Measurements from ENCODE around the gene ZNF609.

Gene ZNF609

GRCh38 chr15:64456634-64457108 is 3.7 kb upstream of the ZNF609 start:
- Histone ChIP-seq H3K27me3 (ENCODE audit: insufficient read depth, low read length) (no peaks in the 10 kb centered on the region), H3K4me3 (ENCODE audit: low read depth, low read length) (no peak overlapping the region), H3K27ac (ENCODE audit: low read depth, low read length) (no peak overlapping the region), H3K79me2 (ENCODE audit: control insufficient read depth, insufficient read depth, low read length, unreplicated experiment) (peaks cover 5% of the 10 kb centered on the region), H2AFZ (ENCODE audit: low read length, unreplicated experiment) (no peak overlapping the region), H3K36me3 (ENCODE audit: insufficient read depth, low read length) (no peaks in the 10 kb centered on the region), H3K4me1 (ENCODE audit: control insufficient read depth, insufficient read depth, low read length, unreplicated experiment) (peaks cover 10% of the 10 kb centered on the region)

GRCh38 chr15:64459066-64459781 is 1.2 kb upstream of the ZNF609 start:
- Histone ChIP-seq H3K36me3 (ENCODE audit: insufficient read depth, low read length) (no peaks in the 10 kb centered on the region), H3K27me3 (ENCODE audit: insufficient read depth, low read length) (no peaks in the 10 kb centered on the region), H3K4me1 (ENCODE audit: control insufficient read depth, insufficient read depth, low read length, unreplicated experiment) (peaks cover 23% of the 10 kb centered on the region), H3K79me2 (ENCODE audit: control insufficient read depth, insufficient read depth, low read length, unreplicated experiment) (peaks cover 31% of the 10 kb centered on the region), H3K27ac (ENCODE audit: low read depth, low read length) (peak overlapping the region; percentile 43; the same call in 1 of the 2 replicates), H2AFZ (ENCODE audit: low read length, unreplicated experiment) (peak overlapping the region; percentile 89), H3K4me3 (ENCODE audit: low read depth, low read length) (peak overlapping the region; percentile 78)

- Histone ChIP-seq H3K27ac (ENCODE audit: low read depth, low read length) (peak overlapping the region; percentile 43), H3K4me1 (ENCODE audit: control insufficient read depth, insufficient read depth, low read length, unreplicated experiment) (peaks cover 28% of the 10 kb centered on the region), H3K79me2 (ENCODE audit: control insufficient read depth, insufficient read depth, low read length, unreplicated experiment) (peaks cover 46% of the 10 kb centered on the region), H3K36me3 (ENCODE audit: insufficient read depth, low read length) (no peaks in the 10 kb centered on the region), H3K27me3 (ENCODE audit: insufficient read depth, low read length) (no peaks in the 10 kb centered on the region), H3K4me3 (ENCODE audit: low read depth, low read length) (peak overlapping the region; percentile 78), H2AFZ (ENCODE audit: low read length, unreplicated experiment) (peak overlapping the region; percentile 8)
Measured at GRCh38 chr15:64460724-64461720, 644 bp downstream of the ZNF609 start.

- peak overlapping the region; percentile 78 for H3K4me3 ChIP-seq (ENCODE audit: low read depth, low read length)
- H3K27me3 ChIP-seq (ENCODE audit: insufficient read depth, low read length): no peaks in the 10 kb centered on the region
- H3K27ac ChIP-seq (ENCODE audit: low read depth, low read length): peak overlapping the region; percentile 40
- peaks cover 28% of the 10 kb centered on the region for H3K4me1 ChIP-seq (ENCODE audit: control insufficient read depth, insufficient read depth, low read length, unreplicated experiment)
- peaks cover 53% of the 10 kb centered on the region for H3K79me2 ChIP-seq (ENCODE audit: control insufficient read depth, insufficient read depth, low read length, unreplicated experiment)
- H2AFZ ChIP-seq (ENCODE audit: low read length, unreplicated experiment): no peak overlapping the region
- H3K36me3 ChIP-seq (ENCODE audit: insufficient read depth, low read length): no peaks in the 10 kb centered on the region
Measured at GRCh38 chr15:64461721-64462162, 1.4 kb downstream of the ZNF609 start.

GRCh38 chr15:64462492-64462891 is 2.1 kb downstream of the ZNF609 start:
- H3K4me3 ChIP-seq (ENCODE audit: low read depth, low read length): no peak overlapping the region
- H3K79me2 ChIP-seq (ENCODE audit: control insufficient read depth, insufficient read depth, low read length, unreplicated experiment): peaks cover 61% of the 10 kb centered on the region
- H3K27ac ChIP-seq (ENCODE audit: low read depth, low read length): no peak overlapping the region
- H3K36me3 ChIP-seq (ENCODE audit: insufficient read depth, low read length): no peaks in the 10 kb centered on the region
- no peaks in the 10 kb centered on the region for H3K27me3 ChIP-seq (ENCODE audit: insufficient read depth, low read length)
- H2AFZ ChIP-seq (ENCODE audit: low read length, unreplicated experiment): no peak overlapping the region
- H3K4me1 ChIP-seq (ENCODE audit: control insufficient read depth, insufficient read depth, low read length, unreplicated experiment): peaks cover 28% of the 10 kb centered on the region

GRCh38 chr15:64464276-64465005 is 4.1 kb downstream of the ZNF609 start:
- Histone ChIP-seq H2AFZ (ENCODE audit: low read length, unreplicated experiment) (no peak overlapping the region), H3K4me1 (ENCODE audit: control insufficient read depth, insufficient read depth, low read length, unreplicated experiment) (peaks cover 23% of the 10 kb centered on the region), H3K36me3 (ENCODE audit: insufficient read depth, low read length) (no peaks in the 10 kb centered on the region), H3K27me3 (ENCODE audit: insufficient read depth, low read length) (no peaks in the 10 kb centered on the region), H3K79me2 (ENCODE audit: control insufficient read depth, insufficient read depth, low read length, unreplicated experiment) (peaks cover 78% of the 10 kb centered on the region), H3K4me3 (ENCODE audit: low read depth, low read length) (no peak overlapping the region), H3K27ac (ENCODE audit: low read depth, low read length) (no peak overlapping the region)

- H3K27me3 ChIP-seq (ENCODE audit: insufficient read depth, low read length): no peaks in the 10 kb centered on the region
- H3K36me3 ChIP-seq (ENCODE audit: insufficient read depth, low read length): no peaks in the 10 kb centered on the region
- H3K27ac ChIP-seq (ENCODE audit: low read depth, low read length): no peak overlapping the region
- H3K4me1 ChIP-seq (ENCODE audit: control insufficient read depth, insufficient read depth, low read length, unreplicated experiment): peaks cover 19% of the 10 kb centered on the region
- H3K79me2 ChIP-seq (ENCODE audit: control insufficient read depth, insufficient read depth, low read length, unreplicated experiment): peaks cover 83% of the 10 kb centered on the region
- no peak overlapping the region for H2AFZ ChIP-seq (ENCODE audit: low read length, unreplicated experiment)
- H3K4me3 ChIP-seq (ENCODE audit: low read depth, low read length): no peak overlapping the region
Measured at GRCh38 chr15:64466408-64467141, 6.2 kb downstream of the ZNF609 start.

- Histone ChIP-seq H3K27ac (ENCODE audit: low read depth, low read length) (no peak overlapping the region), H3K27me3 (ENCODE audit: insufficient read depth, low read length) (no peaks in the 10 kb centered on the region), H3K4me3 (ENCODE audit: low read depth, low read length) (no peak overlapping the region), H3K36me3 (ENCODE audit: insufficient read depth, low read length) (no peaks in the 10 kb centered on the region), H3K4me1 (ENCODE audit: control insufficient read depth, insufficient read depth, low read length, unreplicated experiment) (no peaks in the 10 kb centered on the region), H3K79me2 (ENCODE audit: control insufficient read depth, insufficient read depth, low read length, unreplicated experiment) (peaks cover 55% of the 10 kb centered on the region), H2AFZ (ENCODE audit: low read length, unreplicated experiment) (no peak overlapping the region)
Measured at GRCh38 chr15:64472161-64472560, 11.8 kb downstream of the ZNF609 start.

- Histone ChIP-seq H3K36me3 (ENCODE audit: insufficient read depth, low read length) (no peaks in the 10 kb centered on the region), H3K27me3 (ENCODE audit: insufficient read depth, low read length) (no peaks in the 10 kb centered on the region), H3K4me3 (ENCODE audit: low read depth, low read length) (no peak overlapping the region), H3K27ac (ENCODE audit: low read depth, low read length) (no peak overlapping the region), H3K4me1 (ENCODE audit: control insufficient read depth, insufficient read depth, low read length, unreplicated experiment) (no peaks in the 10 kb centered on the region), H2AFZ (ENCODE audit: low read length, unreplicated experiment) (no peak overlapping the region), H3K79me2 (ENCODE audit: control insufficient read depth, insufficient read depth, low read length, unreplicated experiment) (peaks cover 32% of the 10 kb centered on the region)
Measured at GRCh38 chr15:64474846-64475245, 14.5 kb downstream of the ZNF609 start.

GRCh38 chr15:64476550-64476949 is 16.2 kb downstream of the ZNF609 start:
- H3K79me2 ChIP-seq (ENCODE audit: control insufficient read depth, insufficient read depth, low read length, unreplicated experiment): peaks cover 34% of the 10 kb centered on the region
- H3K4me1 ChIP-seq (ENCODE audit: control insufficient read depth, insufficient read depth, low read length, unreplicated experiment): no peaks in the 10 kb centered on the region
- no peak overlapping the region for H3K4me3 ChIP-seq (ENCODE audit: low read depth, low read length)
- no peak overlapping the region for H3K27ac ChIP-seq (ENCODE audit: low read depth, low read length)
- H3K36me3 ChIP-seq (ENCODE audit: insufficient read depth, low read length): no peaks in the 10 kb centered on the region
- H3K27me3 ChIP-seq (ENCODE audit: insufficient read depth, low read length): no peaks in the 10 kb centered on the region
- H2AFZ ChIP-seq (ENCODE audit: low read length, unreplicated experiment): no peak overlapping the region

All from ACC112 (cell line).